ENCODE results near the gene MTMR11. TPM values are rescaled to one million over a fixed set of nuclear protein-coding genes. Genes with fewer than 3 reads are reported as not detected.

The MTMR11 gene, protein sequence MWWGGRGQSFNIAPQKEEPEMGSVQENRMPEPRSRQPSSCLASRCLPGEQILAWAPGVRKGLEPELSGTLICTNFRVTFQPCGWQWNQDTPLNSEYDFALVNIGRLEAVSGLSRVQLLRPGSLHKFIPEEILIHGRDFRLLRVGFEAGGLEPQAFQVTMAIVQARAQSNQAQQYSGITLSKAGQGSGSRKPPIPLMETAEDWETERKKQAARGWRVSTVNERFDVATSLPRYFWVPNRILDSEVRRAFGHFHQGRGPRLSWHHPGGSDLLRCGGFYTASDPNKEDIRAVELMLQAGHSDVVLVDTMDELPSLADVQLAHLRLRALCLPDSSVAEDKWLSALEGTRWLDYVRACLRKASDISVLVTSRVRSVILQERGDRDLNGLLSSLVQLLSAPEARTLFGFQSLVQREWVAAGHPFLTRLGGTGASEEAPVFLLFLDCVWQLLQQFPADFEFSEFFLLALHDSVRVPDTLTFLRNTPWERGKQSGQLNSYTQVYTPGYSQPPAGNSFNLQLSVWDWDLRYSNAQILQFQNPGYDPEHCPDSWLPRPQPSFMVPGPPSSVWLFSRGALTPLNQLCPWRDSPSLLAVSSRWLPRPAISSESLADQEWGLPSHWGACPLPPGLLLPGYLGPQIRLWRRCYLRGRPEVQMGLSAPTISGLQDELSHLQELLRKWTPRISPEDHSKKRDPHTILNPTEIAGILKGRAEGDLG
- 3.5 and 4.8 TPM in 2 replicates for total RNA-seq (2021; fragmentation: NEBNext Ultra II Directional; extraction: Animal tissue kit (Norgen Biotek cat#: 25700))
- 3.3 and 3.7 TPM in 2 replicates for polyA plus RNA-seq (2011; rRNA removed)
- 3.5 TPM for polyA plus RNA-seq (2011; cell fraction: cytosol; rRNA removed)
- polyA plus RNA-seq (2011; cell fraction: nucleus; rRNA removed): 23.8 TPM
- 2.4 to 3.6 TPM (median 3.1 TPM) in 4 replicates for polyA plus RNA-seq (2012, experiment 1 of 2)
- polyA plus RNA-seq (2012, experiment 2 of 2): 1.0 TPM
- polyA plus RNA-seq (2013, experiment 1 of 2): 2.4 TPM
- 2.1 TPM for polyA plus RNA-seq (2013, experiment 2 of 2)
- polyA minus RNA-seq (2011; rRNA and poly(A)+ RNA removed): 5.3 and 6.1 TPM in 2 replicates
- polyA minus RNA-seq (2011; cell fraction: cytosol; rRNA and poly(A)+ RNA removed): 3.5 TPM
- polyA minus RNA-seq (2011; cell fraction: nucleus; rRNA and poly(A)+ RNA removed): 7.6 TPM
- long read RNA-seq, experiment 1, partial matches to known transcripts: 0 of 1 reads
- long read RNA-seq, experiment 1, other reads (novel, unspliced or antisense): 1 of 1 reads
- long read RNA-seq, experiment 2: 0 reads

DNA sequence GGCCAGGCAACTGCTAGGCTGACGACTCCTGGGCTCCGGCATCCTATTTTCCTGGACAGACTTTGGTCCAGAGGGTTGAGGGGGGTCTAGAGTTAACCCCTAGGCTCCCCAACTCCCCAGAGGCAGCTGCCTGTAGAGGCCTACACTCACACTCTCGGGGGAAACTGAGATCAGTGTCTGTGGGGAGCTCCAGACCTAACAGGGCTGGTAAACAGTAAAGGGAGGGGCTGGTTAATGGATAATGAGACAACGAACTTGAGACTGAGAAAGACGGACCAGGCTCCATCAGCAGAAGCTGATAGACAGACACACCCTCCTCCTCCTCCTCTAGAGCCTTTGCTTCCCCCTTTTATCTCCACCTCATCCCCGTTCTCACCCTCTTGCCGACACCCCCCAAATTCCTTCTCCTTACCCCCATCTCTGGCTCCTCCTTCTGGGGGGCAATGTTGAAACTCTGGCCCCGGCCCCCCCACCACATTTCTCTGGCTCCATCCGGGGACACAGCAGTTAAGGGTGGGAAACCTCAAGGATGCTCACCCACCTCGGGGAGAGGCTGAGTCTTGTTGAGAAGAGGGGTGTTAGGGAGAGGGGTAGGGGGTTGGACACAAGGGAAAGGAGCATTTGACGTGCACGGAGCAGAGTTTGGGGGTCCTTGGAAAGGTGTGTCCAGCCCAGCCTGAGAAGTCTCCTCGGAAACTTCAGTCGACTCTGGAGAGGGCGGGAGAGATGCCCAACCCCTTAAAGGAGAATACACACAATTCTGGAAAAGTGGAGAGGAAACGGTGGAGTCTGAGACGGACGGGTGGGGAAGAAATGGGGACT lies at the start of gene MTMR11:
Gene MTMR11 (minus strand): TSS at position 710 of the 822 bp plus-strand sequence. CDS start 232 bp downstream, at position 478.
- FAIRE-seq (no peak), DNase-seq (ENCODE audit: low read depth in 1 of 2, low spot score in 2 of 2) (no peak)
- H2BK15ac ChIP-seq (ENCODE audit: low read length): no peak within 1 kb of the TSS; the same call in 1 of the 2 replicates
- H2BK20ac ChIP-seq (ENCODE audit: low read length): no peak within 1 kb of the TSS
- H3K36me3 ChIP-seq (ENCODE audit: control insufficient read depth in 2 of 4, insufficient read depth in 4 of 4, low read length in 3 of 4): no peaks in the 10 kb centered on the region
- no peak within 1 kb of the TSS for H4K5ac ChIP-seq (ENCODE audit: insufficient read length, low read depth, low read length)
- H3K4me3 ChIP-seq (ENCODE audit: extremely low read depth in 1 of 4, insufficient read depth in 2 of 4, low read depth in 3 of 4, low read length in 4 of 4): peak within 1 kb of the TSS in 3 of 4 experiments; percentile 17 to 55 (median 24); a peak in 5 of 8 replicates
- H3K23ac ChIP-seq (ENCODE audit: insufficient read length): no peak within 1 kb of the TSS
- CTCF ChIA-PET (ENCODE audit: partially characterized antibody): interaction anchor here (0.6 to 1.7 kb wide), 2 partner anchors 20 to 72 kb away, joined by 3 to 5 read pairs; no protein-coding TSS in a partner anchor
- H3K14ac ChIP-seq (ENCODE audit: insufficient read length): no peak within 1 kb of the TSS
- H4K8ac ChIP-seq (ENCODE audit: extremely low read depth, insufficient read depth, low read length): peak within 1 kb of the TSS; percentile 9; the same call in 1 of the 2 replicates
- 0 out of 2 replicates have a peak within 1 kb of the TSS, but pooled peaks have one; percentile 82 for H2AFZ ChIP-seq (ENCODE audit: low read length)
- H3K56ac ChIP-seq (replicated peaks; ENCODE audit: insufficient read length, low read depth, low read length): no peak within 1 kb of the TSS
- no peaks in the 10 kb centered on the region for H3K79me1 ChIP-seq (ENCODE audit: low read depth, low read length)
- peak within 1 kb of the TSS; percentile 45 for H4K91ac ChIP-seq (replicated peaks; ENCODE audit: insufficient read length, low read length)
- no peak within 1 kb of the TSS for H3K4ac ChIP-seq (replicated peaks; ENCODE audit: insufficient read length, low read depth, low read length)
- no peak within 1 kb of the TSS for H2AK5ac ChIP-seq (ENCODE audit: low read depth, low read length)
- no peak within 1 kb of the TSS; a peak in 1 of 7 replicates for H3K9ac ChIP-seq (replicated peaks in 1 of 4; ENCODE audit: extremely low read depth in 1 of 4, low read depth in 3 of 4, low read length in 3 of 4)
- POLR2A ChIA-PET (ENCODE audit: partially characterized antibody): interaction anchor here (0.7 to 5.8 kb wide), 6 partner anchors 7 to 228 kb away, joined by 3 to 65 read pairs (median 5); partner anchors contain the start of gene SF3B4
- peak within 1 kb of the TSS; percentile 22; the same call in 1 of the 2 replicates for H2BK5ac ChIP-seq (ENCODE audit: low read depth, low read length)
- peak within 1 kb of the TSS; percentile 64 to 77 for H3K4me2 ChIP-seq (ENCODE audit: insufficient read depth in 1 of 2, low read depth in 2 of 2, low read length in 2 of 2)
- H3K27ac ChIP-seq (ENCODE audit: low read depth, low read length): no peak within 1 kb of the TSS
- peaks cover 5 to 19% (median 12%) of the 10 kb centered on the region in 4 experiments for H3K4me1 ChIP-seq (replicated peaks in 1 of 4; ENCODE audit: control insufficient read depth in 3 of 4, insufficient read depth in 4 of 4, low read length in 3 of 4)
- no peaks in the 10 kb centered on the region for H3K9me3 ChIP-seq (ENCODE audit: insufficient read depth in 2 of 2, low read depth in 1 of 2, low read length in 1 of 2)
- no peaks in the 10 kb centered on the region for H3K79me2 ChIP-seq (ENCODE audit: control insufficient read depth in 1 of 2, insufficient read depth in 2 of 2, low read length in 2 of 2)
- H2BK12ac ChIP-seq (ENCODE audit: low read depth, low read length): peak within 1 kb of the TSS; percentile 63; the same call in 1 of the 2 replicates
- 0 out of 2 replicates have a peak within 1 kb of the TSS, but pooled peaks have one; percentile 22 for H3K18ac ChIP-seq (ENCODE audit: extremely low read depth, low read length)
- no peak within 1 kb of the TSS for H2BK120ac ChIP-seq (replicated peaks; ENCODE audit: low read depth, low read length)
- H3K23me2 ChIP-seq (ENCODE audit: low read depth, low read length): peaks cover 2% of the 10 kb centered on the region; the same call in 1 of the 2 replicates
- no peaks in the 10 kb centered on the region for H3K27me3 ChIP-seq (replicated peaks in 1 of 4; ENCODE audit: control insufficient read depth in 3 of 4, extremely low read depth in 1 of 4, insufficient read depth in 3 of 4, low read length in 3 of 4)
- 37% methylated on average over 18 of the region's 18 CpGs; no CpG with 5 or more reads in 1 of the 2 experiments for WGBS, 2 experiments (ENCODE audit: extremely low coverage in 1 of 2, insufficient coverage in 1 of 2, insufficient read length in 1 of 2, insufficient replicate concordance in 2 of 2, low coverage in 1 of 2, low lambda C conversion rate in 2 of 2, missing lambda C conversion rate in 1 of 2)
- H4K20me1 ChIP-seq (replicated peaks in 1 of 2; ENCODE audit: control insufficient read depth in 1 of 2, insufficient read depth in 2 of 2, low read length in 2 of 2): no peaks in the 10 kb centered on the region
- TF ChIP-seq BACH1 (IDR thresholded peaks at IDR 0.05; ENCODE audit: low read length) (no peak), TBP (IDR thresholded peaks at IDR 0.05; ENCODE audit: low read depth, low read length) (no peak), RBBP5 (IDR thresholded peaks at IDR 0.05; ENCODE audit: borderline replicate concordance, low read depth, low read length) (no peak), KDM4A (IDR thresholded peaks at IDR 0.05; ENCODE audit: low read depth, low read length, severe bottlenecking) (no peak), TAF1 (IDR thresholded peaks at IDR 0.05; ENCODE audit: low read depth, low read length) (no peak), TCF12 (IDR thresholded peaks at IDR 0.05; ENCODE audit: low read depth, low read length) (no peak)

Data from H1 (cell line).